ENCODE results near the gene CDH13.

Gene CDH13

GRCh38 chr16:83602761-83603722 is 976.3 kb downstream of the CDH13 start:
- no peaks in the 10 kb centered on the region for H3K27me3 ChIP-seq (ENCODE audit: control insufficient read depth, insufficient read depth, low read length)
- H3K9ac ChIP-seq (ENCODE audit: low read length): no peak overlapping the region
- H3K4me3 ChIP-seq (ENCODE audit: low read length): no peak overlapping the region
- H3K9me3 ChIP-seq (ENCODE audit: control insufficient read depth, low read length): no peaks in the 10 kb centered on the region
- no peaks in the 10 kb centered on the region for H3K36me3 ChIP-seq (ENCODE audit: control insufficient read depth, insufficient read depth, low read length)
- H3K4me1 ChIP-seq (ENCODE audit: control insufficient read depth, insufficient read depth, low read length): no peaks in the 10 kb centered on the region

- Histone ChIP-seq H3K4me1 (ENCODE audit: control insufficient read depth, insufficient read depth, low read length) (no peaks in the 10 kb centered on the region), H3K9ac (ENCODE audit: low read length) (no peak overlapping the region), H3K9me3 (ENCODE audit: control insufficient read depth, low read length) (no peaks in the 10 kb centered on the region), H3K4me3 (ENCODE audit: low read length) (no peak overlapping the region), H3K36me3 (ENCODE audit: control insufficient read depth, insufficient read depth, low read length) (no peaks in the 10 kb centered on the region), H3K27me3 (ENCODE audit: control insufficient read depth, insufficient read depth, low read length) (no peaks in the 10 kb centered on the region)
Measured at GRCh38 chr16:83603723-83604570, 977.2 kb downstream of the CDH13 start.

GRCh38 chr16:83606486-83607030 is 979.8 kb downstream of the CDH13 start:
- H3K4me3 ChIP-seq (ENCODE audit: low read length): no peak overlapping the region

GRCh38 chr16:83609178-83609577 is 982.4 kb downstream of the CDH13 start:
- Histone ChIP-seq H3K4me3 (ENCODE audit: low read length) (no peak overlapping the region), H3K4me1 (ENCODE audit: control insufficient read depth, insufficient read depth, low read length) (no peaks in the 10 kb centered on the region), H3K27me3 (ENCODE audit: control insufficient read depth, insufficient read depth, low read length) (no peaks in the 10 kb centered on the region), H3K36me3 (ENCODE audit: control insufficient read depth, insufficient read depth, low read length) (no peaks in the 10 kb centered on the region), H3K9me3 (ENCODE audit: control insufficient read depth, low read length) (no peaks in the 10 kb centered on the region), H3K9ac (ENCODE audit: low read length) (no peak overlapping the region)

More at GRCh38 chr16:83606486-83607030, 979.8 kb downstream of the CDH13 start:
- no peaks in the 10 kb centered on the region for H3K4me1 ChIP-seq (ENCODE audit: control insufficient read depth, insufficient read depth, low read length)
- no peaks in the 10 kb centered on the region for H3K36me3 ChIP-seq (ENCODE audit: control insufficient read depth, insufficient read depth, low read length)
- H3K9me3 ChIP-seq (ENCODE audit: control insufficient read depth, low read length): no peaks in the 10 kb centered on the region
- H3K9ac ChIP-seq (ENCODE audit: low read length): no peak overlapping the region
- H3K27me3 ChIP-seq (ENCODE audit: control insufficient read depth, insufficient read depth, low read length): no peaks in the 10 kb centered on the region

- Histone ChIP-seq H3K9ac (ENCODE audit: low read length) (no peak overlapping the region), H3K27me3 (ENCODE audit: control insufficient read depth, insufficient read depth, low read length) (no peaks in the 10 kb centered on the region), H3K36me3 (ENCODE audit: control insufficient read depth, insufficient read depth, low read length) (no peaks in the 10 kb centered on the region), H3K4me1 (ENCODE audit: control insufficient read depth, insufficient read depth, low read length) (no peaks in the 10 kb centered on the region), H3K9me3 (ENCODE audit: control insufficient read depth, low read length) (no peaks in the 10 kb centered on the region), H3K4me3 (ENCODE audit: low read length) (no peak overlapping the region)
Measured at GRCh38 chr16:83615141-83615952, 988.6 kb downstream of the CDH13 start.

GRCh38 chr16:83615953-83616350 is 989.2 kb downstream of the CDH13 start:
- Histone ChIP-seq H3K36me3 (ENCODE audit: control insufficient read depth, insufficient read depth, low read length) (no peaks in the 10 kb centered on the region), H3K27me3 (ENCODE audit: control insufficient read depth, insufficient read depth, low read length) (no peaks in the 10 kb centered on the region), H3K9me3 (ENCODE audit: control insufficient read depth, low read length) (no peaks in the 10 kb centered on the region), H3K4me3 (ENCODE audit: low read length) (no peak overlapping the region), H3K9ac (ENCODE audit: low read length) (no peak overlapping the region), H3K4me1 (ENCODE audit: control insufficient read depth, insufficient read depth, low read length) (no peaks in the 10 kb centered on the region)

- Histone ChIP-seq H3K9ac (ENCODE audit: low read length) (no peak overlapping the region), H3K4me1 (ENCODE audit: control insufficient read depth, insufficient read depth, low read length) (no peaks in the 10 kb centered on the region), H3K4me3 (ENCODE audit: low read length) (no peak overlapping the region), H3K36me3 (ENCODE audit: control insufficient read depth, insufficient read depth, low read length) (no peaks in the 10 kb centered on the region), H3K27me3 (ENCODE audit: control insufficient read depth, insufficient read depth, low read length) (no peaks in the 10 kb centered on the region), H3K9me3 (ENCODE audit: control insufficient read depth, low read length) (no peaks in the 10 kb centered on the region)
Measured at GRCh38 chr16:83619381-83620150, 992.8 kb downstream of the CDH13 start.

GRCh38 chr16:83622010-83622409 is 995.2 kb downstream of the CDH13 start:
- Histone ChIP-seq H3K4me1 (ENCODE audit: control insufficient read depth, insufficient read depth, low read length) (no peaks in the 10 kb centered on the region), H3K9me3 (ENCODE audit: control insufficient read depth, low read length) (no peaks in the 10 kb centered on the region), H3K4me3 (ENCODE audit: low read length) (no peak overlapping the region), H3K27me3 (ENCODE audit: control insufficient read depth, insufficient read depth, low read length) (no peaks in the 10 kb centered on the region), H3K9ac (ENCODE audit: low read length) (no peak overlapping the region), H3K36me3 (ENCODE audit: control insufficient read depth, insufficient read depth, low read length) (no peaks in the 10 kb centered on the region)

GRCh38 chr16:83623091-83623730 is 996.4 kb downstream of the CDH13 start:
- no peak overlapping the region for H3K9ac ChIP-seq (ENCODE audit: low read length)

GRCh38 chr16:83623892-83624291 is 997.1 kb downstream of the CDH13 start:
- H3K9ac ChIP-seq (ENCODE audit: low read length): no peak overlapping the region
- no peaks in the 10 kb centered on the region for H3K9me3 ChIP-seq (ENCODE audit: control insufficient read depth, low read length)
- H3K27me3 ChIP-seq (ENCODE audit: control insufficient read depth, insufficient read depth, low read length): no peaks in the 10 kb centered on the region
- H3K4me1 ChIP-seq (ENCODE audit: control insufficient read depth, insufficient read depth, low read length): no peaks in the 10 kb centered on the region
- H3K4me3 ChIP-seq (ENCODE audit: low read length): no peak overlapping the region
- no peaks in the 10 kb centered on the region for H3K36me3 ChIP-seq (ENCODE audit: control insufficient read depth, insufficient read depth, low read length)

More at GRCh38 chr16:83623091-83623730, 996.4 kb downstream of the CDH13 start:
- no peaks in the 10 kb centered on the region for H3K36me3 ChIP-seq (ENCODE audit: control insufficient read depth, insufficient read depth, low read length)
- H3K4me3 ChIP-seq (ENCODE audit: low read length): no peak overlapping the region
- H3K4me1 ChIP-seq (ENCODE audit: control insufficient read depth, insufficient read depth, low read length): no peaks in the 10 kb centered on the region
- no peaks in the 10 kb centered on the region for H3K9me3 ChIP-seq (ENCODE audit: control insufficient read depth, low read length)
- H3K27me3 ChIP-seq (ENCODE audit: control insufficient read depth, insufficient read depth, low read length): no peaks in the 10 kb centered on the region

All from mucosa of stomach (tissue), 1 donor.